Stimulated activated naive CD4-positive, alpha-beta T cell treated with Interleukin-2 at 50 U/mL for 16 hours (primary cell): Measurements from ENCODE around the gene KCNJ18.
"Not testable (repeated sequence)": the region's sequence is repeated elsewhere in the genome, so short reads cannot be mapped to it uniquely, and the experiment has no call there.

Source experiments
- DNase-seq: peaks from one replicate; lab custom pipeline; 2025; lab: John Stamatoyannopoulos, UW

Gene KCNJ18

GRCh38 chr17:21685061-21685795 is 7.1 kb upstream of the KCNJ18 start:
- not testable (repeated sequence) for DNase-seq

GRCh38 chr17:21686165-21687015 is 5.9 kb upstream of the KCNJ18 start:
- DNase-seq = no peak

- DNase-seq = no peak
These were observed 5.0 kb upstream of the KCNJ18 start for GRCh38 chr17:21687136-21687953.

GRCh38 chr17:21688293-21688949 is 3.9 kb upstream of the KCNJ18 start:
- no peak for DNase-seq

- DNase-seq = no peak
These were observed 2.7 kb upstream of the KCNJ18 start for GRCh38 chr17:21689604-21690003.

GRCh38 chr17:21690811-21691210 is 1.5 kb upstream of the KCNJ18 start:
- DNase-seq = not testable (repeated sequence)

- not testable (repeated sequence) for DNase-seq
These were observed 842 bp upstream of the KCNJ18 start for GRCh38 chr17:21691481-21691880.

- not testable (repeated sequence) for DNase-seq
These were observed 362 bp downstream of the KCNJ18 start for GRCh38 chr17:21692704-21693065.

GRCh38 chr17:21693391-21693796 is 1.1 kb downstream of the KCNJ18 start:
- not testable (repeated sequence) for DNase-seq

- not testable (repeated sequence) for DNase-seq
These were observed 1.6 kb downstream of the KCNJ18 start for GRCh38 chr17:21693937-21694336.

- not testable (repeated sequence) for DNase-seq
These were observed 3.9 kb downstream of the KCNJ18 start for GRCh38 chr17:21696227-21696626.

- not testable (repeated sequence) for DNase-seq
These were observed 4.7 kb downstream of the KCNJ18 start for GRCh38 chr17:21696842-21697507.

- not testable (repeated sequence) for DNase-seq
These were observed 5.2 kb downstream of the KCNJ18 start for GRCh38 chr17:21697508-21697860.

GRCh38 chr17:21698437-21699075 is 6.2 kb downstream of the KCNJ18 start:
- not testable (repeated sequence) for DNase-seq

- not testable (repeated sequence) for DNase-seq
These were observed 6.8 kb downstream of the KCNJ18 start for GRCh38 chr17:21699124-21699523.

GRCh38 chr17:21699573-21700236 is 7.4 kb downstream of the KCNJ18 start:
- DNase-seq = not testable (repeated sequence)

GRCh38 chr17:21701090-21701489 is 8.8 kb downstream of the KCNJ18 start:
- DNase-seq = not testable (repeated sequence)

- not testable (repeated sequence) for DNase-seq
These were observed 9.7 kb downstream of the KCNJ18 start for GRCh38 chr17:21702029-21702428.

GRCh38 chr17:21702521-21702920 is 10.2 kb downstream of the KCNJ18 start:
- DNase-seq = not testable (repeated sequence)
